ENCODE results near the gene SORBS1. TPM values are rescaled to one million over a fixed set of nuclear protein-coding genes. Genes with fewer than 3 reads are reported as not detected.

Gene SORBS1
- total RNA-seq, 1 donor from 2014 or later, result 116 TPM

- no peaks in the 10 kb centered on the region for H3K36me3 ChIP-seq
- DNase-seq (ENCODE audit: extremely low spot score in 2 of 2), result no peak
- no peaks in the 10 kb centered on the region for H3K4me1 ChIP-seq
- intact Hi-C loops (cut with DNase I), result no loop called here
- peak overlapping the region; percentile 19 for H3K27ac ChIP-seq
- no peaks in the 10 kb centered on the region for H3K9me3 ChIP-seq
- no peaks in the 10 kb centered on the region for H3K27me3 ChIP-seq
- no peak overlapping the region for H3K4me3 ChIP-seq
- TF ChIP-seq POLR2A (IDR thresholded peaks at IDR 0.05) (no peak), CTCF (IDR thresholded peaks at IDR 0.05) (no peak), POLR2AphosphoS5 (IDR thresholded peaks at IDR 0.05; ENCODE audit: insufficient read depth in 1 of 2, low read depth in 1 of 2) (no peak)
These were observed 6.9 kb upstream of the SORBS1 start for GRCh38 chr10:95567903-95568630.

GRCh38 chr10:95566136-95566535 is 5.0 kb upstream of the SORBS1 start:
- Histone ChIP-seq H3K27me3 (no peaks in the 10 kb centered on the region), H3K36me3 (no peaks in the 10 kb centered on the region), H3K4me1 (no peaks in the 10 kb centered on the region), H3K4me3 (no peak overlapping the region), H3K27ac (no peak overlapping the region), H3K9me3 (no peaks in the 10 kb centered on the region)
- intact Hi-C loops (cut with DNase I), result no loop called here
- TF ChIP-seq CTCF (IDR thresholded peaks at IDR 0.05) (no peak), POLR2AphosphoS5 (IDR thresholded peaks at IDR 0.05; ENCODE audit: insufficient read depth in 1 of 2, low read depth in 1 of 2) (no peak), POLR2A (IDR thresholded peaks at IDR 0.05) (no peak)
- DNase-seq (ENCODE audit: extremely low spot score in 2 of 2), result no peak

- TF ChIP-seq POLR2AphosphoS5 (IDR thresholded peaks at IDR 0.05; ENCODE audit: insufficient read depth in 1 of 2, low read depth in 1 of 2) (no peak), CTCF (IDR thresholded peaks at IDR 0.05) (no peak), POLR2A (IDR thresholded peaks at IDR 0.05) (no peak)
- no peak overlapping the region for H3K4me3 ChIP-seq
- no peaks in the 10 kb centered on the region for H3K27me3 ChIP-seq
- H3K4me1 ChIP-seq, result peaks cover under 1% of the 10 kb centered on the region
- peak overlapping the region; percentile 27 for H3K27ac ChIP-seq
- H3K9me3 ChIP-seq, result no peaks in the 10 kb centered on the region
- no peaks in the 10 kb centered on the region for H3K36me3 ChIP-seq
- intact Hi-C loops (cut with DNase I), result no loop called here
- DNase-seq (ENCODE audit: extremely low spot score in 2 of 2), result no peak
These were observed 4.2 kb upstream of the SORBS1 start for GRCh38 chr10:95565336-95565735.

GRCh38 chr10:95564291-95564690 is 3.1 kb upstream of the SORBS1 start:
- no peak for TF ChIP-seq CTCF (IDR thresholded peaks at IDR 0.05)
- TF ChIP-seq POLR2A (IDR thresholded peaks at IDR 0.05), result no peak
- TF ChIP-seq POLR2AphosphoS5 (IDR thresholded peaks at IDR 0.05; ENCODE audit: insufficient read depth in 1 of 2, low read depth in 1 of 2), result no peak
- no peak overlapping the region for H3K4me3 ChIP-seq
- H3K27me3 ChIP-seq, result no peaks in the 10 kb centered on the region
- no peak for DNase-seq (ENCODE audit: extremely low spot score in 2 of 2)
- no peaks in the 10 kb centered on the region for H3K9me3 ChIP-seq
- H3K36me3 ChIP-seq, result no peaks in the 10 kb centered on the region
- intact Hi-C loops (cut with DNase I), result no loop called here
- no peak overlapping the region for H3K27ac ChIP-seq
- H3K4me1 ChIP-seq, result peaks cover 11% of the 10 kb centered on the region

GRCh38 chr10:95562341-95562965 is 1.3 kb upstream of the SORBS1 start:
- H3K27ac ChIP-seq, result peak overlapping the region; percentile 58
- H3K4me1 ChIP-seq, result peaks cover 21% of the 10 kb centered on the region
- H3K27me3 ChIP-seq, result no peaks in the 10 kb centered on the region
- intact Hi-C loops (cut with DNase I), result no loop called here
- H3K36me3 ChIP-seq, result no peaks in the 10 kb centered on the region
- H3K9me3 ChIP-seq, result no peaks in the 10 kb centered on the region
- TF ChIP-seq CTCF (IDR thresholded peaks at IDR 0.05) (no peak), POLR2AphosphoS5 (IDR thresholded peaks at IDR 0.05; ENCODE audit: insufficient read depth in 1 of 2, low read depth in 1 of 2) (no peak), POLR2A (IDR thresholded peaks at IDR 0.05) (no peak)
- DNase-seq (ENCODE audit: extremely low spot score in 2 of 2), result no peak
- H3K4me3 ChIP-seq, result no peak overlapping the region
